Endothelial cell of umbilical vein (primary cell): ENCODE measurements around the gene KRTAP4-5. TPM values are rescaled to one million over a fixed set of nuclear protein-coding genes. Genes with fewer than 3 reads are reported as not detected.

Experiments used
- BruUV-seq: library from RNA; stranded (reverse); fragments of 400-500 nt; replicated peaks from 2 replicates; lab custom pipeline; 2021; lab: Mats Ljungman, UMichigan
- CTCF ChIA-PET: fragments of 300-600, 350-600 bp; sonication (Branson Sonifier 250); formaldehyde crosslinking; loops from one replicate; lab custom pipeline; 2021; ENCODE audit warnings: antibody characterized with exemption, inconsistent platforms; lab: Charles Lee
- POLR2A ChIA-PET: fragments of 300-600, 350-600 bp; sonication (Branson Sonifier 250); formaldehyde crosslinking; loops from one replicate; lab custom pipeline; 2021; ENCODE audit warnings: antibody characterized with exemption, inconsistent platforms; lab: Charles Lee
- DNase-seq: peaks from one replicate; pipeline ENCODE4 v3.0.0-alpha.2; 2011; ENCODE audit warnings: low read depth, low spot score
- FAIRE-seq: peaks from 2 replicates; lab custom pipeline; 2011; peaks lifted over from hg19 to GRCh38; lab: Jason Lieb, UNC
- H2AFZ ChIP-seq: 2 replicates; pipeline ENCODE4 v1.6.0; 2012; ENCODE audit warnings: low read depth, low read length, control low read depth, inconsistent platforms
- H3K27ac ChIP-seq: 2 replicates; pipeline ENCODE4 v1.5.1; 2011; ENCODE audit warnings: low read depth, mild to moderate bottlenecking, control low read depth, low read length, moderate library complexity; ENCODE audit not compliant: insufficient read depth
- H3K27me3 ChIP-seq, 2 experiments: 2 replicates each; pipeline versions ENCODE4 v1.6.0 to v1.6.1; 2011; ENCODE audit warnings: low read length in 2 of 2, mixed read lengths in 1 of 2; ENCODE audit not compliant: control insufficient read depth in 2 of 2, insufficient read depth in 2 of 2
- H3K36me3 ChIP-seq, 2 experiments: 2 replicates in 1 of 2; 3 replicates in 1 of 2; pipeline ENCODE4 v1.5.1; 2011; ENCODE audit warnings: low read length in 2 of 2, mild to moderate bottlenecking in 1 of 2, moderate library complexity in 1 of 2; ENCODE audit not compliant: control insufficient read depth in 2 of 2, insufficient read depth in 2 of 2; ENCODE audit errors: extremely low read depth in 1 of 2
- H3K4me1 ChIP-seq: 3 replicates; pipeline ENCODE4 v1.5.1; 2011; ENCODE audit warnings: mild to moderate bottlenecking, low read length; ENCODE audit not compliant: control insufficient read depth, insufficient read depth; ENCODE audit errors: extremely low read depth
- H3K4me2 ChIP-seq: 2 replicates; pipeline ENCODE4 v1.6.1; 2011; ENCODE audit warnings: low read length, control low read depth, mixed read lengths; ENCODE audit not compliant: insufficient read depth
- H3K4me3 ChIP-seq, 3 experiments: fragments of 200-600 bp in 1 of 3; sonication (generic), shearing (Covaris generic) in 1 of 3; replicated peaks in 1 of 3; 2 replicates each; pipeline ENCODE4 v1.5.1; 2011 to 2016; ENCODE audit warnings: control low read depth in 3 of 3, low read length in 3 of 3, mild to moderate bottlenecking in 2 of 3, inconsistent platforms in 1 of 3, low read depth in 1 of 3, moderate library complexity in 1 of 3; ENCODE audit not compliant: insufficient read depth in 1 of 3
- H3K79me2 ChIP-seq: 2 replicates; pipeline ENCODE4 v1.6.0; 2012; ENCODE audit warnings: low read length, inconsistent platforms; ENCODE audit not compliant: control insufficient read depth, insufficient read depth
- H3K9ac ChIP-seq: replicated peaks from 2 replicates; pipeline ENCODE3; 2011; ENCODE audit warnings: low read length, control low read depth; ENCODE audit not compliant: insufficient read depth; ENCODE audit errors: extremely low read depth
- H3K9me1 ChIP-seq: replicated peaks from 3 replicates; pipeline ENCODE4 v1.6.0; 2011; ENCODE audit warnings: mild to moderate bottlenecking, low read length; ENCODE audit not compliant: control insufficient read depth, insufficient read depth; ENCODE audit errors: extremely low read depth
- H3K9me3 ChIP-seq: replicated peaks from 2 replicates; pipeline ENCODE4 v1.5.1; 2012; ENCODE audit warnings: low read length, inconsistent platforms; ENCODE audit not compliant: control insufficient read depth, insufficient read depth
- H4K20me1 ChIP-seq: replicated peaks from 2 replicates; pipeline ENCODE3; 2011; ENCODE audit warnings: mild to moderate bottlenecking, low read length; ENCODE audit not compliant: control insufficient read depth, insufficient read depth; ENCODE audit errors: extremely low read depth
- CTCF ChIP-seq, 2 donors: IDR thresholded peaks; 1 replicate in 1 of 2; 2 replicates in 1 of 2; pipeline ENCODE4 v1.5.1; 2011; ENCODE audit warnings: low read length in 2 of 2, mild to moderate bottlenecking in 2 of 2, moderate library complexity in 2 of 2, control low read depth in 1 of 2, inconsistent platforms in 1 of 2, low read depth in 1 of 2; ENCODE audit not compliant: insufficient read depth in 1 of 2; ENCODE audit errors: extremely low read depth in 1 of 2
- EZH2 ChIP-seq: IDR thresholded peaks from 2 replicates; pipeline ENCODE4 v1.6.1; 2012; ENCODE audit warnings: borderline replicate concordance, low read depth, mild to moderate bottlenecking, moderate library complexity, low read length, inconsistent platforms; ENCODE audit not compliant: severe bottlenecking
- FOS ChIP-seq: IDR thresholded peaks from 2 replicates; pipeline ENCODE4 v1.6.1; 2011; ENCODE audit warnings: mild to moderate bottlenecking, low read length, moderate library complexity, borderline replicate concordance; ENCODE audit not compliant: insufficient read depth
- GATA2 ChIP-seq: IDR thresholded peaks from 2 replicates; pipeline ENCODE4 v1.7.0; 2011; ENCODE audit warnings: low read depth, mild to moderate bottlenecking, moderate library complexity, mixed read lengths, low read length; ENCODE audit not compliant: insufficient read length, insufficient read depth
- JUN ChIP-seq: IDR thresholded peaks from 2 replicates; pipeline ENCODE4 v1.6.1; 2011; ENCODE audit warnings: borderline replicate concordance, low read depth; ENCODE audit not compliant: insufficient read length, insufficient read depth
- MAX ChIP-seq: IDR thresholded peaks from 2 replicates; pipeline ENCODE4 v1.6.1; 2011; ENCODE audit not compliant: insufficient read depth, insufficient read length
- MYC ChIP-seq: IDR thresholded peaks from one replicate; pipeline ENCODE4 v1.6.1; 2011; ENCODE audit warnings: mild to moderate bottlenecking, low read depth, low read length
- POLR2A ChIP-seq: IDR thresholded peaks from 2 replicates; pipeline ENCODE4 v1.6.1; 2012; ENCODE audit warnings: low read depth, mild to moderate bottlenecking, control low read depth, low read length
- POLR2AphosphoS5 ChIP-seq: IDR thresholded peaks from 2 replicates; pipeline ENCODE4 v1.6.1; 2012; ENCODE audit warnings: low read depth, mild to moderate bottlenecking, control low read depth, low read length, moderate library complexity; ENCODE audit not compliant: insufficient read depth
- dilution Hi-C: fragments of 300-500 bp; cut with MboI; formaldehyde crosslinking; loops from one replicate; pipeline ENCODE4 v1.15.0; 2019; ENCODE audit warnings: low sequenced_read_pairs; ENCODE audit not compliant: extremely low pct_ligation_motif_present
- intact Hi-C: fragments of 100-400 bp; cut with micrococcal nuclease; formaldehyde crosslinking; loops from one replicate; pipeline ENCODE4 v1.10.0; 2022
- polyA plus RNA-seq, 4 experiments: library from polyadenylated mRNA; depleted of rRNA in 3 of 4; stranded (reverse) in 3 of 4; unstranded in 1 of 4; fragments of >200 nt; gene quantifications; 2 replicates each; pipeline versions ENCODE4 v1.2.1 to v1.2.3, GENCODE V29; 2011 to 2012; ENCODE audit warnings: missing spikeins in 1 of 4
- total RNA-seq: library from RNA; stranded (reverse); gene quantifications from 2 replicates; pipeline ENCODE4 v1.2.3, GENCODE V29; 2021

KRTAP4-5 gene
- total and polyA plus RNA-seq, 2 donors (not counting 3 experiments of a cell fraction or from before 2014, with no cell fraction given) = not detected

DNA sequence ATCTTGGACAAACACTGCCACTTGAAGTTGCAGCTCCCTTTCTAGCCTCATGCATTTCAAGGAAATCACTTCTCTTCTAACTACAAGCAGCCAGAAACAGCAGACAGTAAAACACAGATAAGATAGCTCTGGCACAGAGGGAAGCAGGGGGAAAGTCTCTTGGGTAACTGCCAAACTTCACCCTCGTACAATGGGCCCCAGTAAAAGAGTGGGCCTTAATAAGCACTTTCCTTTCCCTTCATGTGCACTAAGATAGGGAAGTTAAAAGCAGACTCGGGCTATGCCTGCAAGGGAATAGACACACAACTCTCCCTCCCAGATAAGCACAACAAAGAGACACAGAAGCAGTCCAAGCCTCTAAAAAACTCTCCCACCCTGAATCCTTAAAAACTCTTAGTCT is 4.2 kb upstream of the KRTAP4-5 start:
- H3K27me3 ChIP-seq = no peaks in the 10 kb centered on the region
- no peak for FAIRE-seq
- no peaks in the 10 kb centered on the region for H3K4me1 ChIP-seq
- intact Hi-C loops (no loop called here), dilution Hi-C loops (no loop called here)
- H3K9me3 ChIP-seq = no peaks in the 10 kb centered on the region
- no peaks in the 10 kb centered on the region for H3K9me1 ChIP-seq
- no peak overlapping the region for H2AFZ ChIP-seq
- ChIA-PET CTCF (no interaction called here), POLR2A (no interaction called here)
- no TSS peak for BruUV-seq
- no peaks in the 10 kb centered on the region for H3K79me2 ChIP-seq
- no peaks in the 10 kb centered on the region for H3K36me3 ChIP-seq
- no peaks in the 10 kb centered on the region for H4K20me1 ChIP-seq
- DNase-seq = no peak
- no peak overlapping the region for H3K4me2 ChIP-seq
- no peak overlapping the region for H3K4me3 ChIP-seq
- no peak overlapping the region for H3K27ac ChIP-seq
- no peak overlapping the region for H3K9ac ChIP-seq
- TF ChIP-seq POLR2AphosphoS5 = no peak
- no peak for TF ChIP-seq JUN
- no peak for TF ChIP-seq CTCF (IDR thresholded peaks at IDR 0.05; ENCODE audit: extremely low read depth in 1 of 2, insufficient read depth in 1 of 2, low read depth in 1 of 2, low read length in 2 of 2)
- TF ChIP-seq GATA2 = no peak
- no peak for TF ChIP-seq FOS
- TF ChIP-seq POLR2A = no peak
- TF ChIP-seq MYC = no peak
- no peak for TF ChIP-seq EZH2
- no peak for TF ChIP-seq MAX
